HepG2 (cell line): ENCODE results near the gene CLTCL1. TPM values are rescaled to one million over a fixed set of nuclear protein-coding genes. Genes with fewer than 3 reads are reported as not detected.

Experiments
- ASH2L ChIP-seq: fragments of 300-600, 200-600 bp; sonication (generic); IDR thresholded peaks from 2 replicates; pipeline ENCODE4 v1.7.0; 2017; ENCODE audit warnings: low read depth, mild to moderate bottlenecking, moderate library complexity, mixed read lengths, low read length; ENCODE audit not compliant: insufficient read length
- BHLHE40 ChIP-seq: IDR thresholded peaks from 2 replicates; pipeline ENCODE4 v1.6.1; 2011; ENCODE audit warnings: low read length, improper control_type of control experiment
- BRCA1 ChIP-seq: sonication (generic); formaldehyde crosslinking; IDR thresholded peaks from 2 replicates; pipeline ENCODE4 v1.4.0; 2020; ENCODE audit warnings: missing genetic modification reagents
- ELF1 ChIP-seq: sonication (generic); formaldehyde crosslinking; IDR thresholded peaks from 2 replicates; pipeline ENCODE4 v1.4.0; 2020; ENCODE audit warnings: missing genetic modification reagents
- FOXK1 ChIP-seq: sonication (generic); formaldehyde crosslinking; IDR thresholded peaks from 2 replicates; pipeline ENCODE4 v1.4.0; 2020; ENCODE audit warnings: low read depth, missing genetic modification reagents, borderline replicate concordance
- HDAC1 ChIP-seq: sonication (generic); formaldehyde crosslinking; IDR thresholded peaks from 2 replicates; pipeline ENCODE4 v1.5.1; 2020; ENCODE audit warnings: mild to moderate bottlenecking, missing genetic modification reagents
- IRF9 ChIP-seq: sonication (generic); formaldehyde crosslinking; IDR thresholded peaks from 2 replicates; pipeline ENCODE4 v1.8.0; 2022; ENCODE audit warnings: missing genetic modification reagents, mild to moderate bottlenecking, borderline replicate concordance
- KLF15 ChIP-seq: sonication (generic); formaldehyde crosslinking; IDR thresholded peaks from 2 replicates; pipeline ENCODE4 v1.8.1; 2023; ENCODE audit warnings: borderline replicate concordance, mild to moderate bottlenecking, inconsistent platforms, missing genetic modification reagents, mixed read lengths
- KMT2A ChIP-seq: sonication (generic); formaldehyde crosslinking; IDR thresholded peaks from 2 replicates; pipeline ENCODE4 v1.4.0; 2020; ENCODE audit warnings: missing genetic modification reagents
- MYC ChIP-seq: sonication (generic); formaldehyde crosslinking; IDR thresholded peaks from 2 replicates; pipeline ENCODE4 v1.9.0; 2021; ENCODE audit warnings: missing genetic modification reagents, borderline replicate concordance
- PHF20 ChIP-seq: sonication (generic); formaldehyde crosslinking; IDR thresholded peaks from 2 replicates; pipeline ENCODE4 v1.5.0; 2020; ENCODE audit warnings: mild to moderate bottlenecking, missing genetic modification reagents
- RFX5 ChIP-seq: IDR thresholded peaks from 2 replicates; pipeline ENCODE4 v1.6.1; 2011; ENCODE audit warnings: low read depth, low read length, improper control_type of control experiment
- THAP9 ChIP-seq: sonication (generic); formaldehyde crosslinking; IDR thresholded peaks from 2 replicates; pipeline ENCODE4; 2020; ENCODE audit warnings: missing genetic modification reagents, mild to moderate bottlenecking, borderline replicate concordance
- TP53 ChIP-seq: sonication (generic); formaldehyde crosslinking; conservative IDR thresholded peaks from 2 replicates; pipeline ENCODE4 v1.4.0; 2020; ENCODE audit warnings: missing genetic modification reagents
- ZNF296 ChIP-seq: sonication (generic); formaldehyde crosslinking; conservative IDR thresholded peaks from 2 replicates; pipeline ENCODE4 v1.5.0; 2020; ENCODE audit warnings: mild to moderate bottlenecking, missing genetic modification reagents
- ZNF484 ChIP-seq: sonication (generic); formaldehyde crosslinking; IDR thresholded peaks from 2 replicates; pipeline ENCODE4 v1.5.1; 2020; ENCODE audit warnings: mild to moderate bottlenecking, low read depth, missing genetic modification reagents, borderline replicate concordance
- ZNF616 ChIP-seq: sonication (generic); formaldehyde crosslinking; IDR thresholded peaks from 2 replicates; pipeline ENCODE4 v1.5.0; 2020; ENCODE audit warnings: low read depth, mild to moderate bottlenecking, missing genetic modification reagents
- ZNF891 ChIP-seq: sonication (generic); formaldehyde crosslinking; IDR thresholded peaks from 2 replicates; pipeline ENCODE4 v1.5.0; 2020; ENCODE audit warnings: mild to moderate bottlenecking, missing genetic modification reagents
- polyA plus RNA-seq, 8 experiments: library from polyadenylated mRNA; depleted of rRNA in 3 of 8; stranded (reverse) in 7 of 8; unstranded in 1 of 8; fragments of >200 nt; fragmentation: Illumina TruSeq in 4 of 8; extraction: Trizol in 4 of 8; gene quantifications; 2 replicates each; pipeline versions ENCODE4 v1.2.1 to v1.2.3, GENCODE V29; 2011 to 2016; ENCODE audit warnings: low read depth in 4 of 8, missing spikeins in 1 of 8, mixed read lengths in 1 of 8; ENCODE audit not compliant: insufficient read depth in 1 of 8
- total RNA-seq, 5 experiments: library from RNA; depleted of rRNA; stranded (reverse); fragments of >200 nt; fragmentation: Illumina TruSeq; extraction: Trizol; gene quantifications; 2 replicates each; pipeline ENCODE4 v1.2.3, GENCODE V29; 2016; ENCODE audit warnings: low read depth in 1 of 5
- TF ChIP-seq, protein P1 (sequence below): sonication (generic); formaldehyde crosslinking; IDR thresholded peaks from 2 replicates; pipeline ENCODE4 v1.4.0; 2020; ENCODE audit warnings: mild to moderate bottlenecking, missing genetic modification reagents
- TF ChIP-seq, protein P2 (sequence below): IDR thresholded peaks from 2 replicates; pipeline ENCODE4 v1.6.1; 2016; ENCODE audit warnings: missing compliant biosample characterization, missing genetic modification reagents, borderline replicate concordance

The CLTCL1 gene
- total and polyA plus RNA-seq, 2 of the 13 experiments (the other 11 are each of a cell fraction or from before 2014, with no cell fraction given), result 8.1 to 10.9 TPM

DNA sequence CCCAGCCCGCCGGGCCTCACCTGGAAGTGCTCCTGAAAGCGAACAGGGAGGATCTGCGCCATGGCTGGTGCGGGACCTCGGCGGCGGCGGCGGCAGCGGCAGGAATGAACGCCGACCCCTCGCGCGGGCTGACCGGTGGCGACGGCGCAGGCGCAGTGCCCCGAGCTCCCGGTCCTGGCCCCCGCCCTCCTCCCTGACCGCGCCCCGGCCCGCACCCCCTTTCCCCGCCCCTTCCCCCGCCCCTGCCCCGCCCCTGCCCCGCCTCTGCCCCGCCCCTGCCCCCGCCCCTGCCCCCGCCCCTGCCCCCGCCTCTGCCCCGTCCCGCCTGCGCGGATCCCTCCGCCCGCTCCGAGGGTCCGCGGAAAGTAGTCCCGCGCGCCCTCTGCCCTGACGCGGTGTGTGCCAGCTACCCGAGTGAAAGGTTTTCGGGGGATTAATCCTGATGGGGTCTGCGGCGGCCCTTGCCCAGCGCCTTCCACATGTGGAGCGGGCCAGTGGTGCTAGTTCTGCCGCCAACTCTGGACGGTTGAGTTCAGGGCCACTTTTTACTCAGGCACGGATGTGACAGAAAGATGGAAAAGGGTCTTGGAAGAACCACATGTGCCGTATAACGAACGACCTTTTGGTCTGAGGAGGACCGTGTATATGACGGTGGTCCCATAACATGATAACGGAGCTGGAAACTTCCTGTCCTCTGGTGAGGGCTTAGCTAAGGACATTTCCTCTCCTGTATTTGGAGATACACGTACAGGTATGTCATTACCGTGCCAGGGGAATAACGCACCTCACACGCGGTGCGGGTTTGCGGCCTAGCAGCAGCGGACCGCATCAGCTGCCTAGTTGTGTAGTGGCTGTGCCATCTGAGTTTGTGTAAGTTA is at the start of gene CLTCL1 (continued):
- TF ChIP-seq IRF9 (CRISPR knock-in tag) (0 out of 2 replicates have a peak, but pooled peaks have one; percentile 68), THAP9 (CRISPR knock-in tag) (peak; percentile 49; the same call in 1 of the 2 replicates), ELF1 (CRISPR knock-in tag) (no peak), TP53 (CRISPR knock-in tag) (0 out of 2 replicates have a peak, but pooled peaks have one; percentile 22), KLF15 (no peak), RFX5 (no peak), FOXK1 (CRISPR knock-in tag) (0 out of 2 replicates have a peak, but pooled peaks have one; percentile 19), ZNF484 (CRISPR knock-in tag) (peak; percentile 47; the same call in 1 of the 2 replicates), ZNF296 (CRISPR knock-in tag) (no peak), KMT2A (CRISPR knock-in tag) (0 out of 2 replicates have a peak, but pooled peaks have one; percentile 54), MYC (CRISPR knock-in tag) (peak; percentile 71; the same call in 1 of the 2 replicates), BRCA1 (0 out of 2 replicates have a peak, but pooled peaks have one; percentile 39), HDAC1 (CRISPR knock-in tag) (peak; percentile 83), PHF20 (CRISPR knock-in tag) (peak; percentile 27; the same call in 1 of the 2 replicates), ASH2L (peak; percentile 67), ZNF616 (no peak), BHLHE40 (no peak), ZNF891 (CRISPR knock-in tag) (peak; percentile 52; the same call in 1 of the 2 replicates)
- TF ChIP-seq, protein P1, sequence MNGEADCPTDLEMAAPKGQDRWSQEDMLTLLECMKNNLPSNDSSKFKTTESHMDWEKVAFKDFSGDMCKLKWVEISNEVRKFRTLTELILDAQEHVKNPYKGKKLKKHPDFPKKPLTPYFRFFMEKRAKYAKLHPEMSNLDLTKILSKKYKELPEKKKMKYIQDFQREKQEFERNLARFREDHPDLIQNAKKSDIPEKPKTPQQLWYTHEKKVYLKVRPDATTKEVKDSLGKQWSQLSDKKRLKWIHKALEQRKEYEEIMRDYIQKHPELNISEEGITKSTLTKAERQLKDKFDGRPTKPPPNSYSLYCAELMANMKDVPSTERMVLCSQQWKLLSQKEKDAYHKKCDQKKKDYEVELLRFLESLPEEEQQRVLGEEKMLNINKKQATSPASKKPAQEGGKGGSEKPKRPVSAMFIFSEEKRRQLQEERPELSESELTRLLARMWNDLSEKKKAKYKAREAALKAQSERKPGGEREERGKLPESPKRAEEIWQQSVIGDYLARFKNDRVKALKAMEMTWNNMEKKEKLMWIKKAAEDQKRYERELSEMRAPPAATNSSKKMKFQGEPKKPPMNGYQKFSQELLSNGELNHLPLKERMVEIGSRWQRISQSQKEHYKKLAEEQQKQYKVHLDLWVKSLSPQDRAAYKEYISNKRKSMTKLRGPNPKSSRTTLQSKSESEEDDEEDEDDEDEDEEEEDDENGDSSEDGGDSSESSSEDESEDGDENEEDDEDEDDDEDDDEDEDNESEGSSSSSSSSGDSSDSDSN (CRISPR knock-in tag), result peak; percentile 48
- TF ChIP-seq, protein P2, sequence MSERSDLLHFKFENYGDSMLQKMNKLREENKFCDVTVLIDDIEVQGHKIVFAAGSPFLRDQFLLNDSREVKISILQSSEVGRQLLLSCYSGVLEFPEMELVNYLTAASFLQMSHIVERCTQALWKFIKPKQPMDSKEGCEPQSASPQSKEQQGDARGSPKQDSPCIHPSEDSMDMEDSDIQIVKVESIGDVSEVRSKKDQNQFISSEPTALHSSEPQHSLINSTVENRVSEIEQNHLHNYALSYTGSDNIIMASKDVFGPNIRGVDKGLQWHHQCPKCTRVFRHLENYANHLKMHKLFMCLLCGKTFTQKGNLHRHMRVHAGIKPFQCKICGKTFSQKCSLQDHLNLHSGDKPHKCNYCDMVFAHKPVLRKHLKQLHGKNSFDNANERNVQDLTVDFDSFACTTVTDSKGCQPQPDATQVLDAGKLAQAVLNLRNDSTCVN (CRISPR knock-in tag), result no peak
